ENCODE data around the gene MYO3B. TPM values are rescaled to one million over a fixed set of nuclear protein-coding genes. Genes with fewer than 3 reads are reported as not detected.

Gene MYO3B
- total RNA-seq, 1 experiment from 2014 or later = 0.63 TPM

DNA sequence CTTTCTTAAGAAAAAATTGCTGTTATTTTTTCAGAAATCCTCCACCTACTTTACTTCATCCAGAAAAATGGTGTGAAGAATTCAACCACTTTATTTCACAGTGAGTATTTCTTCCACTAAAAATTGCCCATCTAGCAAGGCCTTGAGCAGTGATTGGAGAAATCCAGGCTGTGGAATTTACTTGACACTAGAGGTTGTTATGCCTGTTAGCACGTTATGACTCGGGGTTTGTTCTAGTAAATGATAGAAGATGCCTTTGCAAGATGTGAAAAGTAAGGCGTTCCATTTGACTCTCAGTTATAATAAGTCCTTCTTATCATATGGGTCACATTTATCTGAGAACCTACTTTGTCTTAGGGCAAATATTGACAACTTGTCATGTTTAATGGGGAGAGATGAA is 157.4 kb downstream of the MYO3B start:
- peaks cover 1% of the 10 kb centered on the region; the same call in 1 of the 2 replicates for H3K27me3 Mint-ChIP-seq (ENCODE audit: low read depth)
- H3K9me3 Mint-ChIP-seq = peaks cover 10 to 16% of the 10 kb centered on the region in 2 experiments; a peak in 4 of 5 replicates

More for the DNA sequence above, 157.4 kb downstream of the MYO3B start:
- Mint-ChIP-seq H3K4me3 (no peak overlapping the region), H3K27ac (no peak overlapping the region), H3K36me3 (ENCODE audit: insufficient read depth in 1 of 3, low read depth in 3 of 3) (peaks cover 0 to 14% (median 12%) of the 10 kb centered on the region in 3 experiments; a peak in 5 of 7 replicates), H3K4me1 (peaks cover 20 to 22% of the 10 kb centered on the region in 2 experiments)
- Histone ChIP-seq H2BK120ac (ENCODE audit: low read depth, low read length, poor library complexity, severe bottlenecking) (no peak overlapping the region), H3K4ac (ENCODE audit: low read depth, low read length) (no peak overlapping the region), H3K79me2 (ENCODE audit: insufficient read depth, low read length) (no peaks in the 10 kb centered on the region), H3K23ac (ENCODE audit: insufficient read length, low read depth, low read length) (no peak overlapping the region), H2BK15ac (ENCODE audit: low read depth, low read length) (no peak overlapping the region), H3K23me2 (ENCODE audit: insufficient read length, low read depth, low read length, poor library complexity, severe bottlenecking) (no peaks in the 10 kb centered on the region), H4K8ac (replicated peaks; ENCODE audit: insufficient read length, low read depth, low read length) (no peak overlapping the region), H3K9me3 (ENCODE audit: control insufficient read depth, low read depth, low read length) (peaks cover 5% of the 10 kb centered on the region), H3K27ac (ENCODE audit: insufficient read length, low read depth, low read length) (no peak overlapping the region), H4K5ac (ENCODE audit: insufficient read length, low read depth, low read length) (no peak overlapping the region), H2BK12ac (ENCODE audit: insufficient read length, low read depth, low read length) (no peak overlapping the region), H2BK5ac (ENCODE audit: insufficient read length, low read length) (no peak overlapping the region), H2AFZ (ENCODE audit: low read length) (no peak overlapping the region), H3K18ac (ENCODE audit: insufficient read length, low read depth, low read length) (no peak overlapping the region), H2AK5ac (ENCODE audit: insufficient read length, low read length) (no peak overlapping the region), H3K56ac (ENCODE audit: insufficient read length, low read depth, low read length) (no peak overlapping the region), H3K79me1 (ENCODE audit: insufficient read depth, low read depth, low read length, poor library complexity, severe bottlenecking) (no peaks in the 10 kb centered on the region), H3K4me1 (ENCODE audit: insufficient read depth, low read length) (peaks cover 6% of the 10 kb centered on the region), H3K14ac (ENCODE audit: insufficient read depth, low read length) (no peak overlapping the region), H2BK20ac (ENCODE audit: low read depth, low read length, poor library complexity, severe bottlenecking) (no peak overlapping the region), H3K4me2 (ENCODE audit: insufficient read depth, insufficient read length, low read length) (no peak overlapping the region), H3K9ac (ENCODE audit: extremely low read depth, insufficient read length, low read length) (no peak overlapping the region), H3T11ph (ENCODE audit: low read length) (no peak overlapping the region), H4K20me1 (ENCODE audit: control insufficient read depth, insufficient read depth, insufficient read length) (no peaks in the 10 kb centered on the region), H4K91ac (ENCODE audit: insufficient read length, low read depth, low read length) (no peak overlapping the region), H3K27me3 (ENCODE audit: insufficient read depth, low read length) (no peaks in the 10 kb centered on the region)
- TF ChIP-seq CTCF (conservative IDR thresholded peaks at IDR 0.05) = no peak
- WGBS (ENCODE audit: extremely low coverage, insufficient read length, low lambda C conversion rate) = no CpG with 5 or more reads among the region's 3 CpGs
- DNase-seq = no peak

Data from H9 (cell line).